Neural cell (in vitro differentiated cells): ENCODE results near the gene PHYHD1. TPM values are rescaled to one million over a fixed set of nuclear protein-coding genes. Genes with fewer than 3 reads are reported as not detected.

Source experiments
- H2AFZ ChIP-seq: fragments of 200-600, 300-800 bp; sonication (generic), shearing (Covaris generic); 2 replicates; pipeline ENCODE4 v1.6.0; 2014; ENCODE audit warnings: low read depth, mild to moderate bottlenecking, antibody characterized with exemption, low read length, moderate library complexity
- H3F3A ChIP-seq: fragments of 200-600 bp; shearing (Covaris generic); 2 replicates; pipeline ENCODE4 v1.6.1; 2016; ENCODE audit warnings: mild to moderate bottlenecking, moderate library complexity, mixed read lengths, antibody characterized with exemption, low read length; ENCODE audit not compliant: insufficient read depth, poor library complexity, severe bottlenecking
- H3K27ac ChIP-seq: fragments of 200-600, 300-800 bp; sonication (generic), shearing (Covaris generic); 2 replicates; pipeline ENCODE4 v1.5.1; 2014; ENCODE audit warnings: mild to moderate bottlenecking, low read length, moderate library complexity
- H3K27me3 ChIP-seq: fragments of 300-800, 200-600 bp; sonication (generic), shearing (Covaris generic); 2 replicates; pipeline ENCODE4 v1.6.0; 2014; ENCODE audit warnings: mild to moderate bottlenecking, low read depth, low read length, moderate library complexity; ENCODE audit not compliant: insufficient read depth
- H3K36me3 ChIP-seq: fragments of 300-800, 200-600 bp; sonication (generic), shearing (Covaris generic); 2 replicates; pipeline ENCODE4 v1.5.1; 2014; ENCODE audit warnings: mild to moderate bottlenecking, antibody characterized with exemption, low read length, moderate library complexity; ENCODE audit not compliant: insufficient read depth
- H3K4me2 ChIP-seq: fragments of 300-800, 200-600 bp; sonication (generic), shearing (Covaris generic); 2 replicates; pipeline ENCODE4 v1.6.0; 2014; ENCODE audit warnings: mild to moderate bottlenecking, low read length
- H3K4me3 ChIP-seq: fragments of 300-800, 200-600 bp; sonication (generic), shearing (Covaris generic); 2 replicates; pipeline ENCODE4 v1.5.1; 2014; ENCODE audit warnings: mild to moderate bottlenecking, low read length, moderate library complexity
- H3K79me2 ChIP-seq: fragments of 200-600 bp; shearing (Covaris generic); replicated peaks from 2 replicates; pipeline ENCODE4 v1.6.0; 2014; ENCODE audit warnings: mild to moderate bottlenecking, low read length, moderate library complexity; ENCODE audit not compliant: insufficient read depth
- H3K9ac ChIP-seq: fragments of 300-800, 200-600 bp; sonication (generic), shearing (Covaris generic); 2 replicates; pipeline ENCODE4 v1.6.1; 2016; ENCODE audit warnings: mild to moderate bottlenecking, low read length, mixed read lengths
- H3K9me2 ChIP-seq: fragments of 200-600 bp; shearing (Covaris generic); 2 replicates; pipeline ENCODE4 v1.6.1; 2016; ENCODE audit warnings: mild to moderate bottlenecking, low read length, mixed read lengths; ENCODE audit not compliant: insufficient read depth
- H3K9me3 ChIP-seq: fragments of 200-600, 300-800 bp; sonication (generic), shearing (Covaris generic); 2 replicates; pipeline ENCODE4 v1.6.1; 2016; ENCODE audit warnings: mild to moderate bottlenecking, mixed run types, low read length, moderate library complexity, mixed read lengths
- H4K20me1 ChIP-seq: fragments of 200-600 bp; shearing (Covaris generic); 2 replicates; pipeline ENCODE4 v1.6.1; 2016; ENCODE audit warnings: mild to moderate bottlenecking, mixed run types; ENCODE audit not compliant: insufficient read depth
- CTCF ChIP-seq: fragments of 450-650 bp; IDR thresholded peaks from 2 replicates; pipeline ENCODE4 v1.5.1; 2014; ENCODE audit warnings: antibody characterized with exemption, mild to moderate bottlenecking, moderate library complexity; ENCODE audit not compliant: poor library complexity, severe bottlenecking
- EP300 ChIP-seq: fragments of 450-650 bp; conservative IDR thresholded peaks from 2 replicates; pipeline ENCODE4 v1.6.1; 2014; ENCODE audit warnings: antibody characterized with exemption, mild to moderate bottlenecking, moderate library complexity; ENCODE audit not compliant: poor library complexity, severe bottlenecking
- EZH2 ChIP-seq: fragments of 200-600, 300-800 bp; shearing (Covaris generic), sonication (generic); IDR thresholded peaks from 2 replicates; pipeline ENCODE4 v1.6.1; 2014; ENCODE audit warnings: antibody characterized with exemption, low read length, borderline replicate concordance, mild to moderate bottlenecking; ENCODE audit not compliant: insufficient read depth, poor library complexity, severe bottlenecking
- MXI1 ChIP-seq: fragments of 450-650 bp; conservative IDR thresholded peaks from 2 replicates; pipeline ENCODE4 v1.6.1; 2014; ENCODE audit warnings: antibody characterized with exemption, mild to moderate bottlenecking; ENCODE audit not compliant: poor library complexity, severe bottlenecking
- POLR2AphosphoS5 ChIP-seq: IDR thresholded peaks from 2 replicates; pipeline ENCODE4 v1.6.1; 2012
- RAD21 ChIP-seq: fragments of 450-650 bp; conservative IDR thresholded peaks from 2 replicates; pipeline ENCODE4 v1.6.1; 2014; ENCODE audit warnings: antibody characterized with exemption, mild to moderate bottlenecking, moderate library complexity
- REST ChIP-seq: IDR thresholded peaks from 2 replicates; pipeline ENCODE4 v1.6.1; 2012; ENCODE audit warnings: borderline replicate concordance
- SMC3 ChIP-seq: fragments of 450-650 bp; conservative IDR thresholded peaks from 2 replicates; pipeline ENCODE4 v1.6.1; 2014; ENCODE audit warnings: antibody characterized with exemption, mild to moderate bottlenecking, moderate library complexity; ENCODE audit not compliant: poor library complexity
- TAF1 ChIP-seq: IDR thresholded peaks from 2 replicates; pipeline ENCODE4 v1.6.1; 2012; ENCODE audit warnings: low read depth
- polyA plus RNA-seq: library from polyadenylated mRNA; depleted of rRNA; stranded (reverse); fragments of >200 nt; gene quantifications from 2 replicates; pipeline ENCODE4 v1.2.3, GENCODE V29; 2014

Gene PHYHD1
- polyA plus RNA-seq, 1 donor from 2014 or later: not detected

- Histone ChIP-seq H3K36me3 (no peaks in the 10 kb centered on the region), H3K27me3 (no peaks in the 10 kb centered on the region), H3F3A (no peaks in the 10 kb centered on the region), H3K27ac (no peak overlapping the region), H4K20me1 (no peaks in the 10 kb centered on the region), H3K4me2 (peak overlapping the region; percentile 73), H3K9ac (no peak overlapping the region), H3K9me2 (no peaks in the 10 kb centered on the region), H3K79me2 (peaks cover 5% of the 10 kb centered on the region), H3K9me3 (no peaks in the 10 kb centered on the region), H2AFZ (no peak overlapping the region), H3K4me3 (peak overlapping the region; percentile 95)
- no peak for TF ChIP-seq REST
- no peak for TF ChIP-seq POLR2AphosphoS5
- TF ChIP-seq MXI1: no peak
- no peak for TF ChIP-seq SMC3
- TF ChIP-seq EZH2: no peak
- no peak for TF ChIP-seq TAF1
- no peak for TF ChIP-seq EP300
- TF ChIP-seq CTCF: no peak
- no peak for TF ChIP-seq RAD21
Measured at GRCh38 chr9:128945798-128946501, 25.2 kb downstream of the PHYHD1 start.

GRCh38 chr9:128946571-128947276 is 25.9 kb downstream of the PHYHD1 start:
- Histone ChIP-seq H4K20me1 (no peaks in the 10 kb centered on the region), H3K9me2 (no peaks in the 10 kb centered on the region), H3K79me2 (peaks cover 5% of the 10 kb centered on the region), H3K27me3 (no peaks in the 10 kb centered on the region), H3K9ac (peak overlapping the region; percentile 88), H3K4me2 (peak overlapping the region; percentile 73), H3K4me3 (peak overlapping the region; percentile 95), H3K27ac (peak overlapping the region; percentile 85), H3F3A (no peaks in the 10 kb centered on the region), H3K9me3 (no peaks in the 10 kb centered on the region), H3K36me3 (no peaks in the 10 kb centered on the region), H2AFZ (peak overlapping the region; percentile 88)
- no peak for TF ChIP-seq TAF1
- no peak for TF ChIP-seq EP300
- TF ChIP-seq SMC3: no peak
- TF ChIP-seq MXI1: no peak
- TF ChIP-seq REST: no peak
- TF ChIP-seq POLR2AphosphoS5: no peak
- TF ChIP-seq CTCF: no peak
- no peak for TF ChIP-seq EZH2
- TF ChIP-seq RAD21: no peak
